ENCODE data around the gene PRKG1.

Gene PRKG1

GRCh38 chr10:52007091-52007490, 932.8 kb downstream of the PRKG1 start:
- no peak overlapping the region for H3K4me3 ChIP-seq (ENCODE audit: low read depth, low read length)
- TF ChIP-seq, protein P1, sequence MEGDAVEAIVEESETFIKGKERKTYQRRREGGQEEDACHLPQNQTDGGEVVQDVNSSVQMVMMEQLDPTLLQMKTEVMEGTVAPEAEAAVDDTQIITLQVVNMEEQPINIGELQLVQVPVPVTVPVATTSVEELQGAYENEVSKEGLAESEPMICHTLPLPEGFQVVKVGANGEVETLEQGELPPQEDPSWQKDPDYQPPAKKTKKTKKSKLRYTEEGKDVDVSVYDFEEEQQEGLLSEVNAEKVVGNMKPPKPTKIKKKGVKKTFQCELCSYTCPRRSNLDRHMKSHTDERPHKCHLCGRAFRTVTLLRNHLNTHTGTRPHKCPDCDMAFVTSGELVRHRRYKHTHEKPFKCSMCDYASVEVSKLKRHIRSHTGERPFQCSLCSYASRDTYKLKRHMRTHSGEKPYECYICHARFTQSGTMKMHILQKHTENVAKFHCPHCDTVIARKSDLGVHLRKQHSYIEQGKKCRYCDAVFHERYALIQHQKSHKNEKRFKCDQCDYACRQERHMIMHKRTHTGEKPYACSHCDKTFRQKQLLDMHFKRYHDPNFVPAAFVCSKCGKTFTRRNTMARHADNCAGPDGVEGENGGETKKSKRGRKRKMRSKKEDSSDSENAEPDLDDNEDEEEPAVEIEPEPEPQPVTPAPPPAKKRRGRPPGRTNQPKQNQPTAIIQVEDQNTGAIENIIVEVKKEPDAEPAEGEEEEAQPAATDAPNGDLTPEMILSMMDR (IDR thresholded peaks at IDR 0.05; ENCODE audit: borderline replicate concordance, insufficient read depth, low read depth, low read length): no peak

DNA sequence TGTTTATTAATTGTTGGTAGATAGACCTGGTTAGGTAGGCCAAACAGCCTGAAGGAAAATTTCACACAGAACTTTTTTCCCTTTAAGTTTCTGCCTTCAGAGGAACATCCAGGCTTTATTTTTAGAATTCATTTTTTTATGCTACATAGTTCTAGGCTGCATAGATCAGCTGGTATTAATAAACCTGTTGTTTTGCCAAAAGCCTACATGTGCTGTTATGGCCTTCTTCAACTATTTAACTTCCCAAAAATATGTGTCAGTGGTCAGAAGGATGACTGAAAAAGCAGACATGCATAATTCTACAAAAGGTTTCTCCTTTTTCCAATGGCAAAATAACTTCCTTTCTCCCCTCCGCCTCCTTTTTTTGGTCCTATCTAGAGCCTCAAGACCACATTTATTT, 936.8 kb downstream of the PRKG1 start:
- no peak overlapping the region for H3K4me3 ChIP-seq (ENCODE audit: low read depth, low read length)
- TF ChIP-seq, protein P1 (IDR thresholded peaks at IDR 0.05; ENCODE audit: borderline replicate concordance, insufficient read depth, low read depth, low read length): no peak

DNA sequence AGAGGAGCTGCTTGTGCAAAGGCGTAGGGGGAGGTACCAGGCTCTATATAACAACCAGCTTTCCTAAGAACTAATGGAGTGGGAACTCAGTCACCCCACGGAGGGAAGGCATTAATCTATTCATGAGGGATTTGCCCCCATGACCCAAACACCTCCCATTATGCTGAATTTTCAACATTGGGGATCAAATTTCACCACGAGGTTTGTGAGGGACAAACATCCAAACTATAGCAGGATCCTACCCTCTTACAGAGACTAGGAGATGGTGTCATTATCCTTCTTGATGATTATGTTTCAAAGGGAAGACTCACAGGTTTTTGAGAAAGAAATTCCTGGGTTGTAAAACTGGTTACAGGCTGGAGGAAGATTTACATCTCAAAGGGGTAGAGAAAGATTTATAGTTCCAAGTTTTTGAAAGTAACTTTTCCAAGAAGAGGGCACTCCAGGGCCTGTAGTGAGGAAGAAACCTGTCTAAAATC, 944.8 kb downstream of the PRKG1 start:
- H3K4me3 ChIP-seq (ENCODE audit: low read depth, low read length): no peak overlapping the region
- TF ChIP-seq, protein P1 (IDR thresholded peaks at IDR 0.05; ENCODE audit: borderline replicate concordance, insufficient read depth, low read depth, low read length): no peak

- TF ChIP-seq, protein P1 (IDR thresholded peaks at IDR 0.05; ENCODE audit: borderline replicate concordance, insufficient read depth, low read depth, low read length): no peak
- H3K4me3 ChIP-seq (ENCODE audit: low read depth, low read length): no peak overlapping the region
These were observed 945.4 kb downstream of the PRKG1 start for GRCh38 chr10:52019656-52020055.

- H3K4me3 ChIP-seq (ENCODE audit: low read depth, low read length): no peak overlapping the region
- TF ChIP-seq, protein P1 (IDR thresholded peaks at IDR 0.05; ENCODE audit: borderline replicate concordance, insufficient read depth, low read depth, low read length): no peak
These were observed 945.9 kb downstream of the PRKG1 start for GRCh38 chr10:52020173-52020572.

GRCh38 chr10:52020702-52021101, 946.4 kb downstream of the PRKG1 start:
- no peak overlapping the region for H3K4me3 ChIP-seq (ENCODE audit: low read depth, low read length)
- TF ChIP-seq, protein P1 (IDR thresholded peaks at IDR 0.05; ENCODE audit: borderline replicate concordance, insufficient read depth, low read depth, low read length): no peak

DNA sequence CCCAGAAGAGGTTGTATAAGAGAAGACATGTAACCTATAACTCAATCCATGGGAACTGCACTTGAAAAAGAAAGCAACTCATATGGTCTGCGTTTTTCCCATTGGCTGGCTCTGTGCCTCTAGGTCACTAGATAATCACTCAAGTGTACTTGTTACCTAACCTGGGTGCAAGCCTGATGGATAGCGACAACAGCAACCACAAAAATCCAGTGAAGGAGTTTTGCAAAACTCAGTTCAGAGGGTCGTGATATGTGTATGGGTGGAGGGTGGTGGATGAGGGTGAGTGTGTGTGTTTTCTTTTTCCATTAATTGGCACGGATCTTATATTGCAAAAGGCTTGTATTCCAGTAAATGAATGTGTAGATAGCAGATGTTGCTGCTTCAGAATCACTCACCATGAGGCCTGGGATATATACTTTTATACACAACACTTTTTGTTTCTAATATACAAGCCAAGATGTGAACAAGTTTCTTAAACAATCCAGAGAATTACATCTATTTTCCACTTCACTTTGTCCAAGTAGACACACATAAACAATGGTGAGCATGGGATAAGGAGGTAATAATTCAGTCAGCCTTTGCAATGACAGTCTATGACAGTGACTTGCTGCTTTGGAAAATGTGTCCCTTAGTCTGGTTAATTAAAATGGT, 952.9 kb downstream of the PRKG1 start:
- no peak overlapping the region for H3K4me3 ChIP-seq (ENCODE audit: low read depth, low read length)
- TF ChIP-seq, protein P1 (IDR thresholded peaks at IDR 0.05; ENCODE audit: borderline replicate concordance, insufficient read depth, low read depth, low read length): no peak
